Adrenal gland (tissue), 5 donors: ENCODE measurements around the gene SVOP.

Experiments
- POLR2A ChIP-seq, 2 donors: fragments of 450-650 bp; IDR thresholded peaks; one replicate each; pipeline ENCODE4 v1.6.1; 2017; ENCODE audit warnings: antibody characterized with exemption in 2 of 2, mild to moderate bottlenecking in 2 of 2, moderate library complexity in 1 of 2
- TF ChIP-seq, protein P1 (sequence below), 6 experiments: fragments of 450-650 bp in 4 of 6; fragments of 200-600 bp in 2 of 6; sonication (generic) in 1 of 6; IDR thresholded peaks; 1 replicate in 5 of 6; 2 replicates in 1 of 6; pipeline versions ENCODE4 v1.5.1 to v1.8.0; 2016 to 2021; ENCODE audit warnings: antibody characterized with exemption in 6 of 6, mild to moderate bottlenecking in 2 of 6, moderate library complexity in 1 of 6
- donor health status: DM: no; HTN: no; CAD: no.

GRCh38 chr12:108972358-108972757 lies 48.5 kb downstream of the SVOP start:
- TF ChIP-seq, protein P1, sequence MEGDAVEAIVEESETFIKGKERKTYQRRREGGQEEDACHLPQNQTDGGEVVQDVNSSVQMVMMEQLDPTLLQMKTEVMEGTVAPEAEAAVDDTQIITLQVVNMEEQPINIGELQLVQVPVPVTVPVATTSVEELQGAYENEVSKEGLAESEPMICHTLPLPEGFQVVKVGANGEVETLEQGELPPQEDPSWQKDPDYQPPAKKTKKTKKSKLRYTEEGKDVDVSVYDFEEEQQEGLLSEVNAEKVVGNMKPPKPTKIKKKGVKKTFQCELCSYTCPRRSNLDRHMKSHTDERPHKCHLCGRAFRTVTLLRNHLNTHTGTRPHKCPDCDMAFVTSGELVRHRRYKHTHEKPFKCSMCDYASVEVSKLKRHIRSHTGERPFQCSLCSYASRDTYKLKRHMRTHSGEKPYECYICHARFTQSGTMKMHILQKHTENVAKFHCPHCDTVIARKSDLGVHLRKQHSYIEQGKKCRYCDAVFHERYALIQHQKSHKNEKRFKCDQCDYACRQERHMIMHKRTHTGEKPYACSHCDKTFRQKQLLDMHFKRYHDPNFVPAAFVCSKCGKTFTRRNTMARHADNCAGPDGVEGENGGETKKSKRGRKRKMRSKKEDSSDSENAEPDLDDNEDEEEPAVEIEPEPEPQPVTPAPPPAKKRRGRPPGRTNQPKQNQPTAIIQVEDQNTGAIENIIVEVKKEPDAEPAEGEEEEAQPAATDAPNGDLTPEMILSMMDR (IDR thresholded peaks at IDR 0.05): no peak
- TF ChIP-seq POLR2A (IDR thresholded peaks at IDR 0.05): no peak
